ENCODE results near the gene SEMA6C.
A peak's percentile ranks its signal among the peaks of the same experiment; 100 is the strongest.

DNA sequence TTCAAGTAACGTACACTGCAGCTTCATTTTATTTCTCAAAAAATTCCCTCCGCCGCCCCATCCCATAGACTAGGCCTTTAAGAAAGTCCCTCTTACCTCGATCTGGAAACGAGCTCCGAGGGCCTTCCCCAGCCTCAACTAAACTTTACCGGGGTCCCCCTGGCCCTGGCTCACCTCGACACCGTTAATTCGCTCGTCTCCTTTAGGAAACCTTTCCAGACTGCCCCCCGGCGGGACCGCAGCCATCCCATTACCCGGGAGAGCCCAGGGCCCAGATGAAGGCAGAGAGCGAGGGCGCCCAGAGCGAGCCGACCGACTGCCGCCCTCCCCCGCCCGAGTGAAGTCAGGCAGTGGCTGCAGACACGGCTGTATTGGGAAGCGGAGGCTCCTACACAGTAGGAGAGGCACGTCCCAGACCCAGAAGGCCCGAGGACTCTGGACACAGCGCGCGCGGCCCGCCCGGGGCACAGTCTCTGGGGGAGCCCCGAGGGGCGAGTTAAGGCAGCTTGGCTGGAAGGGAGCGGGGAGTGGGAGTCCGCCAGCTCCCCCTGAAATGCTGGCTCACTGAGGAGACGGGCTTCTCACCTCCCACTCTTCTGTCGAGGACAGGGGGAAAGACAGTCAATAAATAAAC is 14.6 kb downstream of the SEMA6C start:
- TF ChIP-seq, protein P1, sequence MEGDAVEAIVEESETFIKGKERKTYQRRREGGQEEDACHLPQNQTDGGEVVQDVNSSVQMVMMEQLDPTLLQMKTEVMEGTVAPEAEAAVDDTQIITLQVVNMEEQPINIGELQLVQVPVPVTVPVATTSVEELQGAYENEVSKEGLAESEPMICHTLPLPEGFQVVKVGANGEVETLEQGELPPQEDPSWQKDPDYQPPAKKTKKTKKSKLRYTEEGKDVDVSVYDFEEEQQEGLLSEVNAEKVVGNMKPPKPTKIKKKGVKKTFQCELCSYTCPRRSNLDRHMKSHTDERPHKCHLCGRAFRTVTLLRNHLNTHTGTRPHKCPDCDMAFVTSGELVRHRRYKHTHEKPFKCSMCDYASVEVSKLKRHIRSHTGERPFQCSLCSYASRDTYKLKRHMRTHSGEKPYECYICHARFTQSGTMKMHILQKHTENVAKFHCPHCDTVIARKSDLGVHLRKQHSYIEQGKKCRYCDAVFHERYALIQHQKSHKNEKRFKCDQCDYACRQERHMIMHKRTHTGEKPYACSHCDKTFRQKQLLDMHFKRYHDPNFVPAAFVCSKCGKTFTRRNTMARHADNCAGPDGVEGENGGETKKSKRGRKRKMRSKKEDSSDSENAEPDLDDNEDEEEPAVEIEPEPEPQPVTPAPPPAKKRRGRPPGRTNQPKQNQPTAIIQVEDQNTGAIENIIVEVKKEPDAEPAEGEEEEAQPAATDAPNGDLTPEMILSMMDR (optimal IDR thresholded peaks at IDR 0.05 in 1 of 3, IDR thresholded peaks at IDR 0.05 in 1 of 3, conservative IDR thresholded peaks at IDR 0.05 in 1 of 3; ENCODE audit: extremely low read depth in 1 of 3, insufficient read depth in 2 of 3, low read length in 3 of 3), result no peak
- TF ChIP-seq EZH2 (IDR thresholded peaks at IDR 0.05; ENCODE audit: low read length), result peak; percentile 77
